Thymus (tissue), 11 donors: ENCODE measurements around the gene AJAP1. TPM values are rescaled to one million over a fixed set of nuclear protein-coding genes. Genes with fewer than 3 reads are reported as not detected.

ENCODE experiments used
- DNase-seq, 9 donors: peaks; one replicate each; pipeline ENCODE4 v3.0.0-alpha.2; 2013; ENCODE audit warnings: low spot score in 9 of 9, low read depth in 6 of 9, missing footprints in 1 of 9
- H3K27ac ChIP-seq, 2 donors: one replicate each; pipeline ENCODE4 v1.5.1; 2013; ENCODE audit warnings: control low read depth in 1 of 2, low read depth in 1 of 2, low read length in 1 of 2, mild to moderate bottlenecking in 1 of 2, moderate library complexity in 1 of 2
- H3K27me3 ChIP-seq, 2 donors: one replicate each; pipeline ENCODE4 v1.5.1; 2013; ENCODE audit warnings: low read length in 1 of 2; ENCODE audit not compliant: control insufficient read depth in 2 of 2, insufficient read depth in 1 of 2
- H3K36me3 ChIP-seq, 2 donors: one replicate each; pipeline ENCODE4 v1.5.1; 2013; ENCODE audit warnings: low read length in 1 of 2, mild to moderate bottlenecking in 1 of 2, moderate library complexity in 1 of 2; ENCODE audit not compliant: control insufficient read depth in 2 of 2, insufficient read depth in 2 of 2
- H3K4me1 ChIP-seq, 2 donors: one replicate each; pipeline ENCODE4 v1.5.1; 2013; ENCODE audit warnings: low read length in 2 of 2; ENCODE audit not compliant: control insufficient read depth in 2 of 2, insufficient read depth in 2 of 2
- H3K4me3 ChIP-seq, 2 donors: one replicate each; pipeline ENCODE4 v1.5.1; 2013; ENCODE audit warnings: low read length in 2 of 2, control low read depth in 1 of 2, mild to moderate bottlenecking in 1 of 2
- H3K9me3 ChIP-seq, 2 donors: one replicate each; pipeline ENCODE4 v1.5.1; 2013; ENCODE audit warnings: low read length in 1 of 2, mild to moderate bottlenecking in 1 of 2; ENCODE audit not compliant: control insufficient read depth in 2 of 2, insufficient read depth in 1 of 2
- WGBS: extraction: QIAGEN DNeasy Blood & Tissue Kit; methylation state at CpG from one replicate; pipeline ENCODE4 v1.1.7; 2013; 5-methylcytosine and 5-hydroxymethylcytosine counted together
- polyA plus RNA-seq: library from polyadenylated mRNA; stranded (reverse); fragments of 200-250 nt; gene quantifications from one replicate; pipeline ENCODE4 v1.2.3, GENCODE V29; 2013
- total RNA-seq: library from RNA; stranded (reverse); fragments of 120-200 nt; gene quantifications from one replicate; pipeline ENCODE4 v1.2.4, GENCODE V29; 2013
- donor health status: healthy.

Gene AJAP1
- total and polyA plus RNA-seq, 2 donors: 0.09 to 0.16 TPM

DNA sequence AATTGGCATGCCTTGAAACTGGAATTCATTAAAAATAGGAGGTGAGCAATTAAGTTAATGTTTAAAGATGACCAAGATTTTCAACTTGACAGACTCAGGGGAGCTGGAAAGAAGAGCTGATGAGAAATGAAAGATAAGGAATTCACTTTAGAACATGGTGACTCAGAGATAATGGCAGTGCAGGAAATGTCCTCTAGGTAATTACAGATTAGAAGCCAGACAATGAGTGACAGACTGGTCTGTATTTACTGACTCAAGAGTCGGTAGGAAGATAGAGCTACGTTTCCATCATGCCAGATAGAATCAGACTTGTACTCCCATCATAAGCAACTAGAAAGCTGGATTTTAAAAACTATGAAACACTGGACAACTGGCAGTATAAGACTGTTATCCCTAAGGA lies 151.6 kb downstream of the AJAP1 start:
- WGBS: 74% methylated on average over 2 of the region's 2 CpGs
- no peaks in the 10 kb centered on the region for H3K27me3 ChIP-seq
- H3K9me3 ChIP-seq: no peaks in the 10 kb centered on the region
- H3K4me3 ChIP-seq: no peak overlapping the region
- H3K27ac ChIP-seq: no peak overlapping the region
- no peaks in the 10 kb centered on the region for H3K4me1 ChIP-seq
- DNase-seq: no peak
- no peaks in the 10 kb centered on the region for H3K36me3 ChIP-seq

DNA sequence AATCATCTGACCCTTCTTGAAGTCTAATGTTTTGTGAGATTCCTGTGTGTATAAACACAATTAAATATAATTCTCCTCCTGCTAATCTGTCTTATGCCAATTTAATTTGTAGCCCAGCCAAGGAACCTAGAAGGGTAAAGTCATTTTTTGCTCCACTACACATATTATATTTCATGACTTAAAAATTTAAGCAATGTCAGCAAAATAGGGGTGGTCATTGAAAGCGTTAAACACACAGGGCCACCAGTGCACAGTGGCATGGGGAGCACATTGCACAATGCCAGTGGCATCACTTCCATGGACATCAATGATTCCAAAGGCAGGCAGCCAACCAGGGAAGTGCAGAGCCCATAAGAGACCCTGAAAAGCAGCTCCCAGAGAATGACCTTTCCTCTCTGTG lies 166.1 kb downstream of the AJAP1 start:
- Histone ChIP-seq H3K4me1 (no peaks in the 10 kb centered on the region), H3K36me3 (no peaks in the 10 kb centered on the region), H3K27me3 (no peaks in the 10 kb centered on the region), H3K9me3 (peaks cover 0 to 3% of the 10 kb centered on the region in 2 donors), H3K27ac (no peak overlapping the region), H3K4me3 (no peak overlapping the region)
- DNase-seq: no peak
- 96% methylated on average over 1 of the region's 1 CpG for WGBS

DNA sequence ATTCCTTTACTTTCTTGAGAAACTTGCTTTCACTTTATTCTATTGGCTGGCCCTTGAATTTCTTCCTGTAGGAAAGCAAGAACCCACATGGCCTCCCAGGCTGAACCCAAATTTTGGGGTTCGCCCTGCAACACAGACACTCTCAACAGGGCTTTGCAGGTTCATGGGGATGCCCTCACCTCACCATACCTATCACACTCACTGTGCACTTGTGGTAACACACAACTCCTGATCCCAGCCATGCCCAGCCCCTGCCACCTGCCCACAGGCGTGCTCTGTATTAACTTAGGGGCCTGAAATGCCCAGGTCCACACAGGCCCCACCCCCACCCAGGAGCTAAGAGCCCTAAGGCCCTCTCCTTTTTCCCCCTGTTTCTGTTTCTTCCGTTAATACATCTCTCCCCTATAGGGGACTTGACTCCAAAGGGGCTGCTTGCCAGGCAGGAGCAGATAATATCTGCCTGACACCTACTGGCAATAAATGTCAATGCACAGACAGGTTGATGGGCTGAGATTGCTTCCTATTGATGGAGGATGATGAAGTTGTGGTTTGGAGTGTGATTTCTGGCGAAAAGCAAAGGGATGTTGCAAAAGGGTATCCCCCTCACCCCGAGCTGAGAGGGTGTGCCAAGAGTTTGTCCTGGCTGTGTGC lies 171.5 kb downstream of the AJAP1 start:
- no peak for DNase-seq

DNA sequence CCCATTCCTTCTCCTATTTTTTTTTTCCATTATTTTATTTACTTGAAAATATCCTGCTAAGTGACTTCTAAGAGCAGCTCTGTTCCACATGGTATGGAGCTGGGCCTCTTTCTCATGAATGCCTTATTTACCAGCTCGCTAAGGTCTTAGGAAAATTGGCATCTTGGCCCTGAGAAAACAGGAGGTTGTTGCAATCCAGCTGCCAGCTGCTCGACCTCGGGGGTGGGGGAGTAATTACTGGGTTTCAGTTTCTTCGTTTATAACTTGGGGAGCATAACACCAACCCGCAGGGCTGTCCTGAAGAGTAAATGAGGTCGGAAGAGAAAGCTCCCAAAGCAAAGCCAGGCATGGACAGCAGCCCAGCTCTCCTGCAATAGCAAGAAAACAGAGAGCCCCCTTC lies 176.3 kb downstream of the AJAP1 start:
- DNase-seq: no peak
- Histone ChIP-seq H3K4me1 (no peaks in the 10 kb centered on the region), H3K27ac (no peak overlapping the region), H3K9me3 (no peaks in the 10 kb centered on the region), H3K4me3 (no peak overlapping the region), H3K27me3 (no peaks in the 10 kb centered on the region), H3K36me3 (no peaks in the 10 kb centered on the region)
- WGBS: 54% methylated on average over 6 of the region's 6 CpGs

More for the DNA sequence above, 171.5 kb downstream of the AJAP1 start:
- Histone ChIP-seq H3K4me1 (no peaks in the 10 kb centered on the region), H3K9me3 (peaks cover 0 to 3% of the 10 kb centered on the region in 2 donors), H3K36me3 (no peaks in the 10 kb centered on the region), H3K4me3 (no peak overlapping the region), H3K27me3 (no peaks in the 10 kb centered on the region), H3K27ac (no peak overlapping the region)
- WGBS: 50% methylated on average over 5 of the region's 5 CpGs

DNA sequence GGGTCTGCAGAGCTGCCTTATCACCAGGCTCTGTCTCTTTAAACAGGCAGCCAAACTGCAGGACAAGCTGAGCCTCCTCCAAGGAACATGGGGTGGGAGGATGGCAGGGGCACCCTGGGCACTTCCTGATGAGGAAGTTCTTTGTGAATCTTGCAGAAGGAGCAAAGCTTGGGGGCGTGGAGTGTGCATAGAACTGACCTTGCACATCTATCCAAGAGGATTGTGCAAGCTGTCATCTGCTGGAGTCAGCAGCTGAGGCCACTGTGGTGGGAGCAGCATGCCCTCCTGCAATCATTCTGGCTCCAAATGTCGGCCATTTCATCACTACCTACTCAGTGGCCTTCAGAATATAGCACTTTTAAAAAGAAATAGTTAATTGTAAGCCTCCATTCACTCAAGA lies 182.2 kb downstream of the AJAP1 start:
- 66% methylated on average over 2 of the region's 2 CpGs for WGBS
- no peak for DNase-seq
- no peak overlapping the region for H3K27ac ChIP-seq
- H3K9me3 ChIP-seq: no peaks in the 10 kb centered on the region
- H3K4me3 ChIP-seq: no peak overlapping the region
- H3K36me3 ChIP-seq: no peaks in the 10 kb centered on the region
- H3K4me1 ChIP-seq: no peaks in the 10 kb centered on the region
- no peaks in the 10 kb centered on the region for H3K27me3 ChIP-seq

DNA sequence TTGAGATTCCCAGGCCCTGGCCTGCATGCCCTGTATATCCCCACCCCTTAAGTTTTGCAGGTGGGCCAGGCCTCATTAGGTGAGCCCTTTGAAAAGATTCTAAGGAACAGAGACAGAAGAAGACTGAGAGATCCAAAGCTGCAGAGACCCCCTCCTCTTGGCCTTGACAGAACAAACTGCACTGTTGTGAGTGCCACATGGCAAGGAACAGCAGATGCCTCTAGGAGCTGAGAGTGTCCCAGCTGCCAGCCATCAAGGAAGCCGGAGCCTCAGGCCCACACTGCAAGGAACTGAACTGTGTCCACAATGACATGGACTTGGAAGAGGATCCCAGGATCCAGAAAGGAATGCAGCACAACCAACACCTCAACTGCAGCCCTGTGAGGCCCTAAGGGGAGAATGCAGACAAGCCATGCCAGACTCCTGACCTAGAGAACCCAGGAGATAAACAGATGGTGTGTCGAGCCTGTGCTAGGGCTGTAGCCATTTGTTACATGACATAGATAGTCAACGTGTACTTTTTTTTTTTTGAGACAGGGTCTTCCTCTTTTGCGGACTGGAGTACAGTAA lies 182.7 kb downstream of the AJAP1 start:
- Histone ChIP-seq H3K36me3 (no peaks in the 10 kb centered on the region), H3K4me1 (no peaks in the 10 kb centered on the region), H3K9me3 (no peaks in the 10 kb centered on the region), H3K27me3 (no peaks in the 10 kb centered on the region), H3K27ac (no peak overlapping the region), H3K4me3 (no peak overlapping the region)
- 80% methylated on average over 4 of the region's 4 CpGs for WGBS
- no peak for DNase-seq

DNA sequence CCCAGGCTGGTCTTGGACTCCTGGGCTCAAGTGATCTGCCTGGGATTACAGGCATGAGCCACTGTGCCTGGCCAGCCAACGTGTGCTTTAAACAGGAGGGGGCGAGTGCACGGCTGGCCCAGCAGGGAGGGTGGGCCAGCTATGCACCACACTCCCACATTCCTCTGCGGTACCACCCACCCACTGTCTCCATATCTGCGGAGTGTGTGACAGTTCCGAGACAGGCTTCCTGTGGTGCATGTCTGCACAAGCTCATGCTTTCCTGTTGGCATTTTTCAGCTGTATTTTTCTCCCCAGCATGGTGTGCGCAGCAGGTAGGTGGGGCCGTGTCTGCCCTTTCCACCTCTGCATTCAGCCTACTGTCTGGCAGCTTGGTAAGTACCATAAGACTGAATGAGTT lies 183.3 kb downstream of the AJAP1 start:
- no peaks in the 10 kb centered on the region for H3K27me3 ChIP-seq
- H3K36me3 ChIP-seq: no peaks in the 10 kb centered on the region
- WGBS: 30% methylated on average over 8 of the region's 8 CpGs
- H3K9me3 ChIP-seq: no peaks in the 10 kb centered on the region
- H3K27ac ChIP-seq: no peak overlapping the region
- DNase-seq: no peak
- H3K4me3 ChIP-seq: no peak overlapping the region
- H3K4me1 ChIP-seq: no peaks in the 10 kb centered on the region

DNA sequence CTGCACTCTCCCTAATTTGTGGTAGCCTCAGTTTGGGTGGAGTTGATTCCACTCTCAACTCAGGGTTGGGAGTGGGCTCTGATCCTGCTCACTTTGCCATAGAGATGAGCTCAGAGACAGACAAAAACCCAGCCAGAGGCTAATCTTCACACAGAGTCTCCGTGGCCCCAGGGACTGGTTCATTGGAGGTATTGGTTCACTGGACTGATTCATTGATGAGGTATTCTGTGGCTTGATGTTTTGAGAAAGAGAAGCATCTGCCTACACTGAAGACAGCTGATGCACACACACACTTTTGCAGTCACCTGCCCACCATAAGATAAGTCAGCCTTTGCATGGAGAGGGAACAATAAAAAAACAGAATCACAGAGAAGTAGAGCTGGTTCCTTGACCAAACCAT lies 183.8 kb downstream of the AJAP1 start:
- H3K4me1 ChIP-seq: no peaks in the 10 kb centered on the region
- H3K36me3 ChIP-seq: no peaks in the 10 kb centered on the region
- no peaks in the 10 kb centered on the region for H3K9me3 ChIP-seq
- 89% methylated on average over 1 of the region's 1 CpG for WGBS
- no peak overlapping the region for H3K27ac ChIP-seq
- no peaks in the 10 kb centered on the region for H3K27me3 ChIP-seq
- DNase-seq: no peak
- no peak overlapping the region for H3K4me3 ChIP-seq
